ENCODE results near the gene KLHDC7A.

DNA sequence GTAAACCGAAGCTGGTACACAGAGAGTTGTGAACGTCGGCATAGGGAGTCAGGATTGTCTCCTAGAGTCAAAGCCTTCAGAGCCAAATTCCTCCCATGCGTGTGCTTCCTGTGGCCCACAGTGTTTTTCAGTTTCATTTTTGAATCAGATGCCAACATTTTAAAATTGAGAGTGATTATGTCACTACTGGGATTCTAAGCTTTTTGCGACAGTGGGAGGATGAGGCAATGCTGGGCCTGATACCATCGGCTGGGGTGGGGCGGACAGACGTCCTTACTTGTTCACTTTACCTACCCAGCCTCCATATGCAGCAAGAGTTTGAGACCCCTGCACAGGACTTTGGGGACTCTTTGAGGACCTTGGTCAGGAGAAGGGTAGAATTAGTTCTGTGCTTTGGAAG lies 1.3 kb upstream of the KLHDC7A start:
- TF ChIP-seq, protein P1, sequence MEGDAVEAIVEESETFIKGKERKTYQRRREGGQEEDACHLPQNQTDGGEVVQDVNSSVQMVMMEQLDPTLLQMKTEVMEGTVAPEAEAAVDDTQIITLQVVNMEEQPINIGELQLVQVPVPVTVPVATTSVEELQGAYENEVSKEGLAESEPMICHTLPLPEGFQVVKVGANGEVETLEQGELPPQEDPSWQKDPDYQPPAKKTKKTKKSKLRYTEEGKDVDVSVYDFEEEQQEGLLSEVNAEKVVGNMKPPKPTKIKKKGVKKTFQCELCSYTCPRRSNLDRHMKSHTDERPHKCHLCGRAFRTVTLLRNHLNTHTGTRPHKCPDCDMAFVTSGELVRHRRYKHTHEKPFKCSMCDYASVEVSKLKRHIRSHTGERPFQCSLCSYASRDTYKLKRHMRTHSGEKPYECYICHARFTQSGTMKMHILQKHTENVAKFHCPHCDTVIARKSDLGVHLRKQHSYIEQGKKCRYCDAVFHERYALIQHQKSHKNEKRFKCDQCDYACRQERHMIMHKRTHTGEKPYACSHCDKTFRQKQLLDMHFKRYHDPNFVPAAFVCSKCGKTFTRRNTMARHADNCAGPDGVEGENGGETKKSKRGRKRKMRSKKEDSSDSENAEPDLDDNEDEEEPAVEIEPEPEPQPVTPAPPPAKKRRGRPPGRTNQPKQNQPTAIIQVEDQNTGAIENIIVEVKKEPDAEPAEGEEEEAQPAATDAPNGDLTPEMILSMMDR (IDR thresholded peaks at IDR 0.05): no peak
- no peak for TF ChIP-seq ESRRA (IDR thresholded peaks at IDR 0.05; ENCODE audit: borderline replicate concordance, low read length)
